CD4-positive, alpha-beta T cell treated with Interferon gamma for 1 hour (primary cell): ENCODE data around the gene CRACDL.

Experiments used
- DNase-seq: peaks from one replicate; pipeline ENCODE4 v3.0.0-alpha.2; 2020

Gene CRACDL

DNA sequence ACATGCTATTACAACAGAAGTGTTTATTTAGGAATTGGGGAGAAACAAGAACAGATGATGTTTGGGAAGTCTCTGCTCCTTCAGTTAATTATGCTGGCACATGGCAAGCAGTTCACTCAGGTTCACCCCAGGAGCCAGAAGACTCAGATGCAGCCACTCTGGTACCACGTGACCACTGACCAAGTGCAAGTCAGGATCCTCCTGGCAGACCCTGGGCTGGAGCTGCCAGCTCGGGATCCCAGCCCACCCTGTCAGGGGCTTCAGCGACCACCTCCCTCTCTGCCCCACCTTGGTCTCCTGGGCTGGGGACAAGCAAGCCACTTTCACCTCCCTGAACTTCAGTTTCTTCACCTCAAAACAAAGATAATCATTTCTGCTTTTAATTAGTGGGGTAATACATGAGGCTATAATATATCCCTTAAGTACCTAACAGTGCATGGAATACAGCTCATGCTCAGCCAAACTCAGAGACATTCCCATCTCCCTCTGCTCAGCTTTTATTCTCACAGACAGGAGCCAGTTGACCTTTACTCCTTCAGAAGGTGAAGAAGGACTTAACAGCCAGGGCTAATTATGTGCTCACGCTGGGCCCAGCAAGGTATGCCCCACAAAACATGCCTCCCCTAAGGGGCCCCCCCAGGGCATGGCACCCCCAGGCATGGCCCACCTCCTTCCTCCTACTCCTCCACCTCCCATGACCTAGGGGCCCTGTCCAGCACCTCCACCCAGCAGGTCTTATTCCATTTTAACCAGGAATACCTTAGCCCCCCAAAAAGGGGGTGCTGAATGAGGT is 11.8 kb downstream of the CRACDL start:
- DNase-seq = no peak

DNA sequence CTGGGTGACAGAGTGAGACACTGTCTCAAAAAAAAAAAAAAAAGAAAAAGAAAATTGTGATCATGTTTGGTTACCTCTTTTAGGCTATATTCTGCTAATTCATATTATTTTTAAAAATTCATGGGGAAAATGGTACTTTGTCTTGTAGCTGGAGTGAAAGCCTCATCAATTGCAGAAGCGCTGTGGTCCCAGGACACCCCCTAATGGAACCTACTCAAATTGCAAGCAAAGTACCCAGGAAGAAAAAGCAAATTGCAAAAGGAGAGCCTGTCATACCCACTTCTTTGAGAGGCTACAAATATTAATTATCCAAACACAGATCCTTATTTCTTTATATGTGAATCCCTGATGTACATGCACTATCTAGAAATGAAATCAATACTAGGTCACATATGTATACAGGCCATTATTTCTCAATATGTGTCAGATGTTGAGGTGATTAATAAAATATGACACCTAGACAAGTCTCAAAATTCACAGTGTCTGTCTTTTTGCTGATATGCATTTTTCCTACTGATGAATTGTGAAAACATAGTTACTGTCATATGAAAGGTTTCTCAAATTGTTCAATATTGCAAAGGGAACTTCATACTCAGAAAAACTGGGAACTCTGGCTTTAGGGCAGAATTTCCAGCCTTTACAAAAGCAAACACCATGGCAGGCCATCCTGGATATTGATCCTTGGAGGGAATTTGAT is 12.6 kb downstream of the CRACDL start:
- no peak for DNase-seq

DNA sequence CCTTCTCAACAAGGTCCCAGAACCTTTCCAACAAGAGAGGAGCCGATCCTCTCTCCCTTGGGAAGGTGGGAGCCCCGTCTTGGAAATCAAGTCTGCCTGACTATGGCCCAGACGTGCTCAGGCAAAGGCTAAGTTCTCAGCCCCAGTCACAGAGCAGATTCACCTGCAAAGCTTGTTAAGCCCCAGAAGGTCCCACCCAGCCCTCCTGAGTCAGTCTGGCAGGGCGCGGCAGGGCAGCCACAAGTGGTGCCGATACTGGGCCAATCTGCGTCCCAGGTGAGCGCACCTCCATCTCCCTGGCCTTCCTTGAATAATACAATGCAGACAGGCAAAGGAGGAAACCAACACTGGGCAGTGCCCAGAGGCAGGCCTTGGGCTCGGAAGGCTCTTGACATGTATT is 15.0 kb downstream of the CRACDL start:
- DNase-seq = no peak

DNA sequence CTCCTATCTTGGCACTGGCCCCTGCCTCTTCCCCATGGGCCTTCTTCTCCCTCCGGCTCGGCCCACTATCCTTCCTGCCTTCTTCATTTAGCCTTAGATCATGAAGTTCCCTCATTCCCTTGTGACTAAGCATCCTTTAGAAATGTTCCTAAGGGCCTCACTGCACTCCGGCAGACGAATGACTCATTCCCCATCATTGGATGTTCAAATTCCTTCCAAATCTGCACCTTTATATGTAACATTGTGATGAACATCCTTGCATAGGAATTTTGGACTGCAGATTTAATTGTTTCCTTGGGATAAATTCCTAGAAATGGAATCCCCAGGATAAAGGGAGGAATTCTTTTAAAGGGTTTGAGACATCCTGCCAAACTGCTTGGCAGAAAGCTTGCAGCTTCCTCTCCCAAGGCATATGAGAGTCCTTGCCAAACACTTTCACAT is 19.0 kb downstream of the CRACDL start:
- no peak for DNase-seq

DNA sequence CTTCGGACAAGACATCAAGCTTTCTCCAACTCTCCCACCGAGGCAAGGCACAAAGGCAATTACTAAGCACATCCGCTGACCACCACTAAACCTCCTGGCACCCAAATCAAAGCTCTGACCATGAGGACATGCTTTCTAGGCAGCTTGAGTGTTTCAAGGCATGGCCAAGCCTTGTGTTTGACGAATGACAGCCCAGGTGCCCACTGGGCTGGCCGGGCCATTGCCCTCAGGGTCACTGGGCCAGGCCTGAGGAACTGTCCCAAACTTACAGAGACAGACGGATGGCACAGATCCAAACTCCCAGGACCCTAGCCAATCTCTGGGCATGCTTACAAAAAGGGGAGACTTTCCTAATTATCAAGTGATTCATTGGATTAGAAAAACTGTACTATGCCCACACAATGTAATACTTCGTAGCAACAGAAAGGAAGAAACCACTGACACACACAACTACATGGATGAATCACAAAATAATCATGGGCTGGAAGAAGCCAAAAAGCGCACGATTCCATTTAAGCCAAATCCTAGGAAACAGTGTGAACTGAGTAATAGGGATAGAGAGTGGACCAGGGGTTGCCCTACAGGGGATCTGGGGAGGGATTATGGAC is 20.2 kb downstream of the CRACDL start:
- DNase-seq = no peak

DNA sequence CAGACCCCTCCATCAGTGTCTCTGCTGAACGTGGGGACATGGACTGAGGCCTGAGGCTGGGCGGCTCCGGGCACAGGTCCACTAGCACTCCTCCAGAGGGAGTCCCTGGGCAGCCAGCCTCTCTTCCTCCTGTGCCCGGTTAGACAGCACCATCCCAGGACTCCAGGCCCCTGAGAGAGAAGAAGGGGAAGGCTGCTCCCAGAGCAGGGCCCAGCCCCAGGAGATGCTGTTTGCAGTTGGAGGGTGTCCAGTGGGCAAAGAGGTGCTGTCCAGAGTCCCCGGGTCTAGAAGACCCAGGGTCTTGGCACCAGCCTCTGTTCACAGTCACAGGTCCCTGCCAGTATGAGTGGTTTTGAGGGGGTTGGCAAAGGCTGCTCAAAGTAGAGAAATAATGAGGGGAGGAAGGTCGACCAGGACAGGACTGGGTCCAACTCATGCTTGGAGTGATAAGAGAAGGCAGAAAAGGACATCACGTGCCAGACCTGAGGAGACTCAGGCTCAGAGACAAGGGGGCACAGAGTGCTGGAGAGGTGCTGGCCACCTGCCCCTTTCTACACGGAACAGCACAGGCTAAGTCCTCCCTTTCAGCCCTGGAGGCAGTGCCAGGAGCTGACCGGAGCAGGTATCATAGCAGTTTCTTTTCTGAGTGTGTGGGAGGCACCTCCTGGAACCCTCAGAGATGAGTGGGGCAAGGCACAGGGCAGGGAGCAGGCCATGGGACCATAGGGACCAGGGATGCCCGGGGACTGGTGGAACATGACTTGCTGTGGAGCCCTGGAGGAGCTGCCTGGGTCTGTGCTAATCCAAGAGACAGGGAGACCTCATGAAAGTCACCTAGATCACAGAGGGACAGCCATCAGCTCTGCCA is 21.1 kb downstream of the CRACDL start:
- DNase-seq = no peak

DNA sequence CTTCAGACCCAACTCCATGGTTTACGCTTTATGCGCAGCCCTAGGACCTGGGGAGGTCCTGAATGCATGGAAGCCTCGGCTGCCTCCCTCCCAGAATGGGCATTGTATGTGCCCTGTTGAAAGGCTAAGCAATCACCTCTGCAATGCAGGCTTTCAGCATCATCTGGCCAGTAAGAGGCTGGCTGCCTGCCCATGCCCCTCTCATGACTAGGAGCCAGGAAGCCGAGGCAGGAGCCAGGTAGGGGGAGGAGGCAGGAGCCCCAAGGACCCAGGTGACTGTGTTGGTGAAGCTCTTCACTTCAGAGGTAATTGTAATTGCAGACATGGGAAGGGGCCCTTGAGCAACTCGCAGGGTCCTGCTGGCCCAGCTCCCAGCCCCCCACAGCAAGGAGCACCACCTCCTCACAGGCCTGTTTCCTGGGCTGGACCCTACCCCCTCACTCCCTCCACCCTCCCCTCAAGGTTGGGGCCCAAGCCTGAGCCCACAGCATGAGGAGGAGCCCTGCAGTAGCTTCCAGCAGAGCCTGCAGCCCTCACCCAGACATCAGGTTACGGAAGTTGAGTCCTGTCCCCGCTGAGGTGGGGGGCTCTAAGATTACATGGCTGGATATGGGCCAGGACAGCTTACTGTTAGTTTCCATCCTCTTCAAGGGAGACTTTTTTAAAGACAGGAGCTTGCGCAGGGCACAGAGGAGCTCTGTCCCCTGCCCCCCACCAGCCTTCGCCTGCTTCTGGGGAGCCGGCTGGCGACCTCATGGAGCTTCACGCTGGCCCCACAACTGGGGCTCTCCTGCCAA is 21.9 kb downstream of the CRACDL start:
- DNase-seq = no peak

DNA sequence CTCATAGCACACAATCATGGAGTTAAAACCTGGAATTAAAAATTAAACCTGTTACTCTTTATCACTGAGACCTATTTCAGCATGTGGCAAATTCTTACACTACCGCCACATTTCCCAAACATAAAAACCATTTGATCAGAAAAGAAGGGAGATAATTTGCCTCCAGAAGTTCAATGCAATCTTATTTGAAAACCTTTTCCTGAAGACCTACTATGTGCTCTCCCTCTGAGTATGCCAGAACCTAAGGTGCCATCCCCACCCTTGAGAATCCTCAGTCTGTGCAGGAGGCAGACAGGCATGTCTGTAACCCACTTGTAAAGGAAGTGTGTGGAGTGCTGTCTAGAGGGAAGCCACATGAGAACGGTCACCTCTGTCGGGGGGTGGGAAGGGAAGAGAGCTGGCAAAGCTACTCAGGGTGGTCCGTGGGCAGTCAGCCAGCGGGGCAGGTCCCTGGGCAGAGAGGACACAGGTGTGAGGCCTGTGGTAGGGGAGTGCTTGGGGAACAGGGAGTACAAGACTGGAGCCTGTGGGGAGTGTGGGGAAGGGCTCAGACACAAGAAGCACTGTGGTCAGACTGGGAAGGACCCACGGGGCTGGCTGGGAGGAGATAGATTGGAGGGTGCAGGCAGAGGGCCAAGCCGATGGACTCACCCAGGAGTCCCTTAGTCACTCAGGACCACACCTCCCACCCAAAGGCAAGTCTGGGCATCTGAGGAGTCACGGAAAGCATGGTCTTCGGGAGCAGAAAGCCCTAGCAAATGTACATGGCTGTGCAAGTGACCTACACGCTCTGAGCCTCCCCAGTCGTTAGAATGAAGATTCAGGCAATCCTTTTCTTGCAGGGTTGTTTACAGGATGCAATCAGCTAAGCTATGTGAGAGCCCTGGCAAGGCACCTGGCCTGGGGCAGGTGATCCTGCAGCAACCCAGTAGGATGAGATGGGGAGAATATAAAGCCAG is 22.8 kb downstream of the CRACDL start:
- DNase-seq = no peak

DNA sequence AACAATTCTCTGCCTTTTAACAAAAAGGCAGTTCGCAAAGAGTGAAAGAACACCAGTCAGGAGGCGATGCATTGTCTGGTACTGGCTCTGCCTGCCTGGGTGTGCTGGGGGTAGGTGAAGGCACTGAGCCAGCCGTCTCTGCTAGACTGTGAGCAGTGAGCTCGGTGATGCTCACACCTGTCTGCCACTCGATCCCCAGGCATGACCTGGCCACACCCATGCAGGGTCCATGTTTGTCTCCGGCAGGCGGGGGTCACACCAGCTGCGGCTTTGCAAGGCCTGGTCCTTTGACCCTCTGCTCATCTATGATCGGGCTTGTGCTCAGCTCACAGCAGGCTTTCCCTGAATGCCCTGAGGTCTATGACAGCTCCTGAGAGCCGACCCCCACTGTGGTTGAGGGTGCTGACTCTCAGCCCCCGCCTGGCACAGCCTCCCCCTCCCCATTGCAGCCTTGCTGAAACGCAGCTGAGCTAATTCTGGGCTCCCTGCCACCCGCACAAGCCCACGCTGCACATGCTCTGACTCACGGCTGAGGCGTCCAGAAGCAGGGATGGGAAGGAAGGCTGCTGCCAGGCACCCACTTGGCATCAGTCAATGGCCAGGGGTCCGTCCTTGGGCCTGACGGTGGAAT is 23.7 kb downstream of the CRACDL start:
- DNase-seq = no peak

DNA sequence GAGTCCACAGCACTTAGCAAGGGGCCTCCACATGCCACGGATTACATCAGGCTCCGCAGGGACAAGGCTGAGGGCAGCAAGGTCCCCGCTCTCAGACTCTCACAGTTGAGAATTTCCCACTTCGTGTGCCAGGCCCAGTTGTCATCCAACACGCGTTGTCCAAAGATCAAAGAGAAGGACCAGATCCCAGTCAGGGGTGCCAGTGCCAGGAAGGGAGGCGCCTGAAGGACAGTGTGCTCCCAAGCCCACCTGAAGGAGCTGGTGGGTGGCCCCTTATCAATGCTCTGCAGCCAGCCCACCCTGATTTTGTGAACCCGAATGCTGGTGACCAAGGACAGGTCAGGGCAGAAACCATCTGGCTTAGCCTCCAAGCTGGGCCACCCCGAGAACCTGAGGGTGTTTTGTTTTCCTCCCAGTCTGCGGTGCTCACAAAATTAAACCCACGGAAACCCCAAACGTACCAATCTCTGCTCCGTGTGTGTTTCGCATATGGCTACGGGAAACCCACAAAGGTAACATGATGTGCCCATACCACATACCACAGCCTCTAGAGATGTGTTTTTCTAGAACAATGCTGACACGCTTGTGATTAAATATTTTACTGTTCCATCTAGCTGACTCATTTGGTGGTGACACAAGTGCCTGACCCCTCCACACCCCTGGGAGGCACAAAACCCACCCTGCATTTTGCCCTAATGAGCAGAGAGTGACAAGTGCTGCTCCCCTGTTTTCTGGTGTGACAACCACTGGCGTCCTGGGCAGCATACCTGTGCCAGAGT is 24.5 kb downstream of the CRACDL start:
- no peak for DNase-seq

DNA sequence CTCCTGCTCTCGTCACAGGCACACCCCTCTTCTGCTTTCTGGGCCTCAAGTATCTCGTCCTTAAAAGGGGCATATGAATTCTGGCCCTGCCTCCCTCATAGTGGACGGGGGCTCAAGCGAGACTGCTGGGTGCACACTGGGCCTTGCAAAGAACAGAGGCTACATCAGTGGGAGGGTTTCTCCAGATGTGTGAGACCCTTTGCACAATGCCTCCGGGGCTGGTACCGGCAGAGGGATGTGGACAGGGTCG is 25.0 kb downstream of the CRACDL start:
- DNase-seq = no peak

DNA sequence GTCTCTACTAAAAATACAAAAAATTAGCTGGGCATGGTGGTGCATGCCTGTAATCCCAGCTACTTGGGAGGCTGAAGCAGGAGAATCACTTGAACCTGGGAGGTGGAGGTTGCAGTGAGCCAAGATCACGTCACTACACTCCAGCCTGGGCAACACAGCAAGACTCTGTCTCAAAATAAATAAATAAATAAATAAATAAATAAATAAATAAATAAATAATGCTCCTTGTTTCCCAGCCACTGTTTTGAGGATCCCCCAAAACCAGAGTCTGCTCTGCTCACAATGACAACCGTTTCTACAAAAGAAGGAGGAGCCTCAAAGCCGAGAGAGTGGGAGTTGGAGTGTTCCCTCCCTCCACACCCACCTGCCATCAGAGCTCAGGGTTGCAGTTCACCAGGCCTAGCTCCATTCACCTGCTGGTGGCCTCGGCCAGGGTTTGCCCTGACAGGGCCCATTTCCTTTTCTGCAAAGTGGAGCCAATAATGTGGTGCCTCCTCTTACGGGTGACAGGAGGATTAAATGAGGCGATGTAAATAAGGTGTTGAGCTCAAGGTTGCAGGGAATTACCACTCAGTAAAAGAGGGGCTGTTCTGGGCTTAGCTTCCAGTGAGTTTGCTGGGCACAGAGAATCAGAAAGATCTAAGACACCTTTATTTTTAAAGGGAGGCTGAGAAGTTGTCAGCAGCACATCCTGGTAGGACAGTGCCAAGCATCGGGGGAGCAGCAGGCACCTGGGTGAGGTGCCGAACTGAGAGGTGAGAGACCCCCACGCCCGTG is 25.5 kb downstream of the CRACDL start:
- no peak for DNase-seq

DNA sequence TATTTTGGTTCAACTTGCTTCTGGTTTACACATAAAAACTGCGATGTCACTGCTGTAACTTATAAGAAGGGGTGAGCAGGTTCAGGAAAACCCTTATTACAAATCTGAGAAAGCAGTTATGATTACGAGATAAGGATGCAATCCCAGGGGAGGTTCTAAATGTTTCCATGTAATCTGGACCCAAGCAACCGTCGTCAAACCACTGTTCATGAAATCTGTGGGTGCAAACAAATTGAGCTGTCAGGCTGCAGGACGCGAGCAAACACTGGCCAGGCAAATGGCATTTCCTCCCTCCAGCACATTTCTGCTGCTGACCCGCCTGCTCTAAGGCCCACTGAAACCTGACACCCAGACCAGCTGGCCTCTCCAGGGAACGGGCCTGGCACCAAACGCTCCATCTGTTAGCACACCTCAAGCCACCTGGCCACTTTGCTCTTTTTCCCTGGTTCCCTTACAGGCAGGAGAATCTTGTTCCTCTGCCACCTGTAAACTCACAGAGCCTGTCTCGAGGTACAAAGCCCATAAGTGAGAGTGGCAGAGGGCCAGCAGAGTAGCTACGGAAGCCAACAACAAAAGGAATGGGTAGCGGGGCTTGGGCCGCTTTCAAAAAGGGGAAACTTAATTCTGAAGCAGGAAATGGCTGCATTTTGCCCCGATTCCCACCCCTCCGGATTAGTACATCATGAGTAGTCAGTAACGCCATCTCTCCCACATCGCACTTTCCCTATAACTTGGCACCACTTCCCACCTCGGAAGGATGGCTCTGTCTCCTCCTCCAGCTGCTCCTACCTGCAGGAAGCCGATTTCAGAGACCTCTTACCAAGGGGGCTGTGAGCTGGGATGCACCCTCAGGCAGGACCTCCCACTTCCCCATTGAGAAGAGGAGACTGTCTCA is 26.5 kb downstream of the CRACDL start:
- DNase-seq = no peak

DNA sequence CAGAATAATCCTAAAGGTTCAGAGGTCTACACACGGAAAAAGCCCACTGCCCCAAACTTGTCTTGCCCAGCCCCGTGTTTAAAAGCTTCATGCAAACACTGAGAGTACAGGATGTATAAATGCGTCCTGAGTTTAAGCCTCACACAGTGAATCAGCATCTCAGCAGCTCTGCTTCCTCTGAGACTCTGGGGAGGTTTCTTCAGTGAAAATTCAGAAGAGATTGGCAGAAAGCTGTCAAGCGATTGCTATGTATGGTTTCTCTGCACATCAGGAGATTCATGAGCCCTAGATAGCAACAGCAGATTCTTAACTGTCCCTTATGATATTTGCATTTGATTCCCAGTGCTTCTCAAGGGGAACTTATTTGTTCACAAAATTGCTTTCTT is 27.1 kb downstream of the CRACDL start:
- DNase-seq = no peak

DNA sequence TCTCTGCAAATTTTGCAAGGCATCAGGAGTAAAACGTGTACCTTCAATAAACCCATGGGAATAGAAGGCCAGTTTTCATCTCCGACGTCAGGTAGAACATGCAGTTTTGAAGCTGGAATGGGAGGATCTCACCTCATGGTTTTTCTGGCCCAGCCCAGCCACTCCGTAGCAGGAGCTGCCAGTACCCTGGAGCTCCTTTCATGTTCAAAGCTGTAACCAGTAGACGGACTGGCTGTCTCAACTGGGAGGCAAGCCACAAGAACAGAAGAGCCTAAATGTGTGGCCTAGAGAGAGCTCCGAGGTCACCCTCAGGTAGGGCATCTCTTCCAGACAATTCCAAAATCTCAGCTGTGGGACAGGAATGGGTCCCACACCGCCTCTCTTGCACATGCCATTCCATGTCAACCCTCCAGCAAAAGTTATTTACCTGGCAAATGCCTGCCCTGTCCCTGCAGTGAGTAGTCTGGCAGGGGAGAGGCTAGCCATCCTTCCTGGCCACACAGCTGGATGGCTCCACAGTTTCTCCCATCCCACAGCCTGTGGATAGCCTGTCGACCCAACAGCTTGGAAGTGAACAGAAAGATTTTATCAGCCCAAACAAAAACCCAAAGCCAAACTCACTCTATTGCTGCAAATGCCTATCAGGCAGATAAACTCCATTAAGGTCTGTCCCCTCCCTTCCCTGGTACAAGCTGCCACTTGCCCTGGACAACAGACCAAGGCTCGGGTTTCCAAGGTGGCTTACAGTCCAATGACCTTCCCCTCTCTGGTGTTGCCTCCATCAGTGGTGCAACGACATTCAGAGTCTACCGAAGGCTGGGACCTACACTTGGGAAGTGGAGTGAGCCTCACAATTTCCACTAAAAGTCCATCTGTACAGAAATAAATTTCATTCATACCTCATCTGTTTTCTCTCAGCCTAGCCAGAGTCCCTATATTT is 27.8 kb downstream of the CRACDL start:
- DNase-seq = no peak

DNA sequence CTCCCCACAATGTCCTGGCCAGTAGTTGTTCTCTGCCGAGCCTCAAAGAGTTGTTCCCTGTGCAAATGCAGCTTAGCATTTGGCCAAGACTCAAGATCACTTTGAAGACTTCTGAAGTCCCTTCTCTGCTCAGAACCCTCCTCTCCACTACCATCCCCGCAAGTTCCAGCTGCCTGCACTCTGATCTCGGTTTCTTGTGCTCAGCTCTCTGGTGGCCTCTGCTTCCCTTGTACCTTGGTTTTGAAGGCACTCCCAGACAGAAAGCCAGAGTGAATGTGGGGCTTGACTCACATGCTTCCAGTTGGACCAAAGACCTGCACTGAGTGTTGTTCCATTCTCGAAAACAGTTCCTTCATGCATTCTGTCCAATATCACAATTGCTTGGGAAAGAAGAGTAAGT is 28.6 kb downstream of the CRACDL start:
- DNase-seq = no peak
